Retinal pigment epithelial cell (primary cell): ENCODE measurements around the gene RBMS3.

Experiments
- DNase-seq: peaks from one replicate; pipeline ENCODE4 v3.0.0-alpha.2; 2010; ENCODE audit warnings: low read depth
- H3K4me3 ChIP-seq: 2 replicates; pipeline ENCODE4 v1.5.1; 2011; ENCODE audit warnings: mild to moderate bottlenecking, low read length, control low read depth, moderate library complexity
- CTCF ChIP-seq: conservative IDR thresholded peaks from 2 replicates; pipeline ENCODE4 v1.5.1; 2011; ENCODE audit warnings: low read depth, low read length, control low read depth, inconsistent platforms

The RBMS3 gene

DNA sequence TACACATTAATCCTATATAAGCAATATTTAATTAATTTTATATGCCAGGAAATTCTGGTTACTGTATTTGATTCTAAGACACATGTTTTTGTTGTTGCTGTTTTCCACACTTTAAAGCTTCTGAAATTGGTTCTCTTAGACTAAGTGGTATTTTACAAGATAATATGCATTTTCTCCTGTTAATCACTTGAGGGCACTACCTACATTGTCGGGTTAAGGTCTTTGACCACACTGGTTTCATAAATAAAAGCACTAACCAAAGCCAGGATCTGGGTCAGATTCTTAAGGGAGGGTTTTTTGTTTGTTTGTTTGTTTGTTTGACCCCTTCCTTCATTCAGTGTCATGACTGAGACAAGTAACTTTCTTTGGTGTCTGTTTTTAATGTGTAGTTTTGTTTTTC, 590.2 kb downstream of the RBMS3 start:
- no peak overlapping the region for H3K4me3 ChIP-seq
- TF ChIP-seq CTCF, result no peak
- DNase-seq, result peak; percentile 0

DNA sequence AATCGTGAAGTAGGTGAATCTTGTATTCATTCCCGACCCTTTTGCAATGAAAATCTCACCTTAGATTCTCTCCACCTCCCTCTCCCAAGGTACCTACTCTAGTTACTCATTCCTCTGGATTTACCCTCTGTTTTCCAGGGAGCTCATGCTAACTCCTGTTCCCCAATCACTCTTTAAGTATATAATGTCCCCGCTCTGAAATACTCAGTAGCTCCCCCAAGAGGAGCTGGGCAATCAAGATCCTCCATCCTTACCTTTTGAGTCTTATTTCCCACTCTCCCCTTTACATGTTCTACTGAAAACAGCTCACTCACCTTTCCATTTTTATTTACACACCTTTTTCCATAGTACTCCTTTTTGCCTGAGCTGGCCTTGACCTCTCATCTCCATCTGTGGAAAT, 599.9 kb downstream of the RBMS3 start:
- DNase-seq, result no peak
- TF ChIP-seq CTCF, result no peak
- no peak overlapping the region for H3K4me3 ChIP-seq

DNA sequence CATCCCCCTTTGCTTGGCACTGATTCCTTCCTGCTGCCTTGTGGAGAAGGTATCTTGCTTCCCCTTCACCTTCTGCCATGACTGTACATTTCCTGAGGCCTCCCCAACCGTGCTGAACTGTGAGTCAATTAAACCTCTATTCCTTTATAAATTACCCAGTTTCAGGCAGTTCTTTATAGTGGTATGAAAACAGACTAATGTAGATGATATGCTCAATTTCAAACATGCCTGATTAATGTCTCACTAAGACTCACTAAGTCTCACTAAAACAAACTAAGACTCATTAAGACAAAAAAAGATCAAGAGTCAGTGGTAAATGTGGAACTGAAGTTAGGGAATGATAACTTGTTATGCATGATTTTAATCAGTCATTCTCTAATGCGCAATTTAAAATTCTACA, 606.6 kb downstream of the RBMS3 start:
- DNase-seq, result no peak
- H3K4me3 ChIP-seq, result no peak overlapping the region
- TF ChIP-seq CTCF, result no peak

- no peak overlapping the region for H3K4me3 ChIP-seq
- TF ChIP-seq CTCF, result no peak
- DNase-seq, result no peak
These were observed 608.3 kb downstream of the RBMS3 start for GRCh38 chr3:29889215-29889614.

- no peak for DNase-seq
These were observed 609.9 kb downstream of the RBMS3 start for GRCh38 chr3:29890801-29891200.

GRCh38 chr3:29892976-29893554, 612.2 kb downstream of the RBMS3 start:
- H3K4me3 ChIP-seq, result no peak overlapping the region
- DNase-seq, result no peak
- TF ChIP-seq CTCF, result no peak

More at GRCh38 chr3:29890801-29891200, 609.9 kb downstream of the RBMS3 start:
- no peak overlapping the region for H3K4me3 ChIP-seq
- no peak for TF ChIP-seq CTCF

DNA sequence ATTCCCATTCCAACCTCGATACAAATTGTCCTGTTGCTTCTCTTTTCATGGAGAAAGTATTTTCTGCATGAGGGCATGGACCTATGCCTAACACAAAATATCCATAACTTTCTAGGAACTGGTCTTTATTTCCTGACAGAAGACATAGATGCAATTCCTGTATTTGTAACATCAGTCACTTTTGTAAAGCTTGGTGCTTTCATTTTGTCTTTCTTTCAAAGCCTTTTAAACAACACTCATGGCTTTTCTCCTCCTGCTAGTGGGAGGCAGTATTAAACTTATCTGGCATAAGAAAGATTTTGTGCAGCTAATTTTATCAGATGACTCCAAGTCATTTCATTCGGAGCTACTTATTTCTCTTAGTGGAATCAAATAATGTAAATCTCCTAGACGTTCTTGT, 616.0 kb downstream of the RBMS3 start:
- no peak for DNase-seq
- no peak overlapping the region for H3K4me3 ChIP-seq
- no peak for TF ChIP-seq CTCF
